ENCODE measurements around the gene RABEP1. TPM values are rescaled to one million over a fixed set of nuclear protein-coding genes. Genes with fewer than 3 reads are reported as not detected.

RABEP1 gene
- total RNA-seq, 1 experiment from 2014 or later, result 24.4 TPM

GRCh38 chr17:5431949-5432556, 150.0 kb downstream of the RABEP1 start:
- CTCF ChIA-PET, result no interaction called here
- no TSS peak for BruUV-seq (replicated peaks)
- TF ChIP-seq EZH2 (IDR thresholded peaks at IDR 0.05; ENCODE audit: low read length, unreplicated experiment) (no peak), EZH2phosphoT487 (IDR thresholded peaks at IDR 0.05; ENCODE audit: borderline replicate concordance, low read length) (no peak), CTCF (conservative IDR thresholded peaks at IDR 0.05; ENCODE audit: low read depth, low read length) (no peak)
- H3F3A ChIP-seq (ENCODE audit: low read length, unreplicated experiment), result peaks cover 4% of the 10 kb centered on the region
- no peaks in the 10 kb centered on the region for H3K9me2 ChIP-seq (replicated peaks; ENCODE audit: low read length)
- H4K20me1 ChIP-seq (ENCODE audit: low read length), result peaks cover 5% of the 10 kb centered on the region; the same call in 1 of the 2 replicates
- POLR2A ChIA-PET (ENCODE audit: unreplicated experiment), result no interaction called here
- no peaks in the 10 kb centered on the region for H3K27me3 ChIP-seq (ENCODE audit: low read length)
- peaks cover 40% of the 10 kb centered on the region for H3K36me3 ChIP-seq (ENCODE audit: low read depth, low read length)
- no peak overlapping the region for H3K9ac ChIP-seq (ENCODE audit: low read length)
- H3K79me2 ChIP-seq (ENCODE audit: low read length), result peaks cover 23% of the 10 kb centered on the region
- no peak overlapping the region for H3K27ac ChIP-seq (ENCODE audit: low read length)
- intact Hi-C loops (cut with micrococcal nuclease), result no loop called here
- no peaks in the 10 kb centered on the region for H3K9me3 ChIP-seq (ENCODE audit: low read length)
- no peak overlapping the region for H3K4me3 ChIP-seq (ENCODE audit: low read length)
- DNase-seq (no peak), ATAC-seq (no peak)
- H3K4me1 ChIP-seq (ENCODE audit: insufficient read depth, low read length), result peaks cover 9% of the 10 kb centered on the region
- no peak overlapping the region for H2AFZ ChIP-seq (ENCODE audit: low read length)
- no peak overlapping the region for H3K4me2 ChIP-seq (ENCODE audit: low read length)

DNA sequence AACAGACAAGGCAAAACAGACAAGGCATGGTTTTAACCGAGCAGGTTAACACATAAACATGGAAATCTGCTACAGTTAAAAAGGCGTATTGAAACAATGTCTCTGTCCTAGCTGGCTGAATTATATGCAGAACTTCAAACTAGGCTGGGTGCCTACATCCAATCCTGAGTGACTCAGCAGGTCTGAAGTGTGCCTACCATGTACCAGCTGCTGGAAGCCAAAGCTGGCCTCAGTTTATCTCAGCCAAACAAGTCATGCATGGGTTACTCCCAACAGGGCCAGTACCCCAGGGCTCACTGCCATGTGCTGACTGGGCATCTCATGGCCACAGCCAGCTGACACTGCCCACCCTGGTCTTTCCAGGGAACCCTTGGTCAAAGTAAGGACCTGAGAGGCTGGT, 152.9 kb downstream of the RABEP1 start:
- peaks cover 5% of the 10 kb centered on the region; the same call in 1 of the 2 replicates for H4K20me1 ChIP-seq (ENCODE audit: low read length)
- CTCF ChIA-PET, result no interaction called here
- no peaks in the 10 kb centered on the region for H3K27me3 ChIP-seq (ENCODE audit: low read length)
- no TSS peak for BruUV-seq (replicated peaks)
- H2AFZ ChIP-seq (ENCODE audit: low read length), result no peak overlapping the region
- H3K79me2 ChIP-seq (ENCODE audit: low read length), result peaks cover 42% of the 10 kb centered on the region
- intact Hi-C loops (cut with micrococcal nuclease), result no loop called here
- no peak overlapping the region for H3K27ac ChIP-seq (ENCODE audit: low read length)
- H3K4me3 ChIP-seq (ENCODE audit: low read length), result no peak overlapping the region
- H3K4me1 ChIP-seq (ENCODE audit: insufficient read depth, low read length), result peaks cover 20% of the 10 kb centered on the region
- H3K36me3 ChIP-seq (ENCODE audit: low read depth, low read length), result peaks cover 46% of the 10 kb centered on the region
- no peaks in the 10 kb centered on the region for H3K9me2 ChIP-seq (replicated peaks; ENCODE audit: low read length)
- POLR2A ChIA-PET (ENCODE audit: unreplicated experiment), result no interaction called here
- H3F3A ChIP-seq (ENCODE audit: low read length, unreplicated experiment), result peaks cover 4% of the 10 kb centered on the region
- H3K9ac ChIP-seq (ENCODE audit: low read length), result no peak overlapping the region
- DNase-seq (no peak), ATAC-seq (no peak)
- no peak overlapping the region for H3K4me2 ChIP-seq (ENCODE audit: low read length)
- no peaks in the 10 kb centered on the region for H3K9me3 ChIP-seq (ENCODE audit: low read length)
- no peak for TF ChIP-seq CTCF (conservative IDR thresholded peaks at IDR 0.05; ENCODE audit: low read depth, low read length)

Other genes with a start within 250 kb of the RABEP1 start
- not detected in 2 replicates for gene SLC52A1, start 246.9 kb upstream of the RABEP1 start, total RNA-seq (2014; rRNA removed)
- 0.58 and 0.84 TPM in 2 replicates for gene ZFP3, start 203.8 kb upstream of the RABEP1 start, total RNA-seq (2014; rRNA removed)
- gene ZNF232, start 170.4 kb upstream of the RABEP1 start, total RNA-seq (2014; rRNA removed), result 3.5 and 4.7 TPM in 2 replicates
- gene USP6, start 166.3 kb upstream of the RABEP1 start, total RNA-seq (2014; rRNA removed), result not detected in 2 replicates
- 1.7 and 9.4 TPM in 2 replicates for gene ZNF594, start 90.4 kb upstream of the RABEP1 start, total RNA-seq (2014; rRNA removed)
- not detected in 2 replicates for gene SCIMP, start 47.4 kb upstream of the RABEP1 start, total RNA-seq (2014; rRNA removed)
- gene NUP88, start 137.4 kb downstream of the RABEP1 start, total RNA-seq (2014; rRNA removed), result 83.6 and 103 TPM in 2 replicates
- 46.1 and 47.9 TPM in 2 replicates for gene RPAIN, start 137.9 kb downstream of the RABEP1 start, total RNA-seq (2014; rRNA removed)
- gene C1QBP, start 156.9 kb downstream of the RABEP1 start, total RNA-seq (2014; rRNA removed), result 303 and 308 TPM in 2 replicates
- 12.6 and 14.2 TPM in 2 replicates for gene DHX33, start 186.7 kb downstream of the RABEP1 start, total RNA-seq (2014; rRNA removed)
- 18.1 and 38.7 TPM in 2 replicates for gene DERL2, start 203.9 kb downstream of the RABEP1 start, total RNA-seq (2014; rRNA removed)
- gene MIS12, start 204.3 kb downstream of the RABEP1 start, total RNA-seq (2014; rRNA removed), result 9.3 and 10.6 TPM in 2 replicates